ENCODE measurements around the gene PHIP. TPM values are rescaled to one million over a fixed set of nuclear protein-coding genes. Genes with fewer than 3 reads are reported as not detected.

Gene PHIP
- total RNA-seq, 1 experiment from 2014 or later = 29.0 TPM

DNA sequence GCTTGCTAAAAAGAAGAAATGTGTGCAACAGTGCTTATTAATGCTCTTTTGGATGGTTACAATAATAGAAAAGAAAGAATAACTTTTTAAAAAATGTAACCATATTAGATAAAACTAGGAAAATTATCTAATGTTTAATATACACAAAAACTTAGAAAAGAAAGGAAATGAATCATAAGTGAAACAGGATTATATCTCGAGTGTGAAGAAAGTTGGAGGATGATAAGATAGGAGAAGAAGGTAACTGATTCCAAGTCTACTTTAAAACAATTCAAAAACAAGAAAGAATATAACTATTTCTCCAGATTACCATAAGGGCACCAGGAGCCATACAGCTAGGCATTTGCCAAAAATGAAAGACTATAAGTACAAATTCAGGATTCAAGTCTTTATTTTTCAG, 73.0 kb downstream of the PHIP start:
- H4K20me1 ChIP-seq (ENCODE audit: insufficient read depth) = no peaks in the 10 kb centered on the region
- no peak overlapping the region for H3K4me2 ChIP-seq
- ChIA-PET POLR2A (ENCODE audit: unreplicated experiment) (no interaction called here), CTCF (interaction anchor here (0.6 kb wide), 1 partner anchor 56 kb away, joined by 3 read pairs; no protein-coding TSS in a partner anchor)
- H3K4me3 ChIP-seq = no peak overlapping the region
- H3K27ac ChIP-seq = no peak overlapping the region
- BruUV-seq (replicated peaks) = no TSS peak
- no peaks in the 10 kb centered on the region for H3K9me2 ChIP-seq (ENCODE audit: insufficient read depth)
- H3K79me2 ChIP-seq (ENCODE audit: low read depth) = no peaks in the 10 kb centered on the region
- peaks cover 9% of the 10 kb centered on the region; the same call in 1 of the 2 replicates for H3K36me3 ChIP-seq (ENCODE audit: low read depth)
- no peaks in the 10 kb centered on the region for H3F3A ChIP-seq (ENCODE audit: insufficient read depth, low read depth)
- no peaks in the 10 kb centered on the region for H3K4me1 ChIP-seq (replicated peaks; ENCODE audit: insufficient read depth)
- H3K27me3 ChIP-seq (ENCODE audit: insufficient read depth, low read depth) = no peaks in the 10 kb centered on the region
- no peak overlapping the region for H2AFZ ChIP-seq
- H3K9me3 ChIP-seq (ENCODE audit: insufficient read depth, low read depth) = no peaks in the 10 kb centered on the region
- intact Hi-C loops (cut with micrococcal nuclease; ENCODE audit: unreplicated experiment) = no loop called here
- DNase-seq = no peak
- TF ChIP-seq, protein P1, sequence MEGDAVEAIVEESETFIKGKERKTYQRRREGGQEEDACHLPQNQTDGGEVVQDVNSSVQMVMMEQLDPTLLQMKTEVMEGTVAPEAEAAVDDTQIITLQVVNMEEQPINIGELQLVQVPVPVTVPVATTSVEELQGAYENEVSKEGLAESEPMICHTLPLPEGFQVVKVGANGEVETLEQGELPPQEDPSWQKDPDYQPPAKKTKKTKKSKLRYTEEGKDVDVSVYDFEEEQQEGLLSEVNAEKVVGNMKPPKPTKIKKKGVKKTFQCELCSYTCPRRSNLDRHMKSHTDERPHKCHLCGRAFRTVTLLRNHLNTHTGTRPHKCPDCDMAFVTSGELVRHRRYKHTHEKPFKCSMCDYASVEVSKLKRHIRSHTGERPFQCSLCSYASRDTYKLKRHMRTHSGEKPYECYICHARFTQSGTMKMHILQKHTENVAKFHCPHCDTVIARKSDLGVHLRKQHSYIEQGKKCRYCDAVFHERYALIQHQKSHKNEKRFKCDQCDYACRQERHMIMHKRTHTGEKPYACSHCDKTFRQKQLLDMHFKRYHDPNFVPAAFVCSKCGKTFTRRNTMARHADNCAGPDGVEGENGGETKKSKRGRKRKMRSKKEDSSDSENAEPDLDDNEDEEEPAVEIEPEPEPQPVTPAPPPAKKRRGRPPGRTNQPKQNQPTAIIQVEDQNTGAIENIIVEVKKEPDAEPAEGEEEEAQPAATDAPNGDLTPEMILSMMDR (conservative IDR thresholded peaks at IDR 0.05) = no peak
- TF ChIP-seq EZH2 (IDR thresholded peaks at IDR 0.05; ENCODE audit: low read depth) = no peak

DNA sequence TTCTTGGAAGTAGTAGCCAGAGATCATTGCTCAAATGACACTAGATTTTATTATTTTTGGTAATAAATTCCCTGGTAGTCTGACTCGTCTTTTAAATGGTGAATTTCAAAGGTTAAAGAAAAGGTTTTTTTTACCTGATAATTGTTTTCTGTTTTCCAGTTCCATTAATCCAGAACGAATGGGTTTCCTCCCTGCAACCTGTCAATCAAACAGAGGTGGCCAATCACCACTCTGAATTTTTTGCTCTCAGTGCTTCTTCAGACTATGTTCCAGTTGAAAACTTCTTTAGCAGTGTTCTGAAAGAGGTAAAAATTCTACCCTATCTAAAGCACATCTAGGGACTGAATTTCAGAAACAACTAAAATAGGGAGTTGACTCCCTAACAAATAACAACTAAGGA, 73.8 kb downstream of the PHIP start:
- no peaks in the 10 kb centered on the region for H3K79me2 ChIP-seq (ENCODE audit: low read depth)
- H3K4me2 ChIP-seq = no peak overlapping the region
- no peak for DNase-seq
- no peak overlapping the region for H2AFZ ChIP-seq
- H4K20me1 ChIP-seq (ENCODE audit: insufficient read depth) = no peaks in the 10 kb centered on the region
- intact Hi-C loops (cut with micrococcal nuclease; ENCODE audit: unreplicated experiment) = no loop called here
- ChIA-PET CTCF (no interaction called here), POLR2A (ENCODE audit: unreplicated experiment) (no interaction called here)
- H3K9me2 ChIP-seq (ENCODE audit: insufficient read depth) = no peaks in the 10 kb centered on the region
- BruUV-seq (replicated peaks) = no TSS peak
- H3K36me3 ChIP-seq (ENCODE audit: low read depth) = peaks cover 9% of the 10 kb centered on the region; the same call in 1 of the 2 replicates
- no peaks in the 10 kb centered on the region for H3K27me3 ChIP-seq (ENCODE audit: insufficient read depth, low read depth)
- H3K4me3 ChIP-seq = no peak overlapping the region
- no peak overlapping the region for H3K27ac ChIP-seq
- no peaks in the 10 kb centered on the region for H3K9me3 ChIP-seq (ENCODE audit: insufficient read depth, low read depth)
- TF ChIP-seq, protein P1 (conservative IDR thresholded peaks at IDR 0.05) = no peak
- no peak for TF ChIP-seq EZH2 (IDR thresholded peaks at IDR 0.05; ENCODE audit: low read depth)
- no peaks in the 10 kb centered on the region for H3F3A ChIP-seq (ENCODE audit: insufficient read depth, low read depth)
- H3K4me1 ChIP-seq (replicated peaks; ENCODE audit: insufficient read depth) = no peaks in the 10 kb centered on the region

DNA sequence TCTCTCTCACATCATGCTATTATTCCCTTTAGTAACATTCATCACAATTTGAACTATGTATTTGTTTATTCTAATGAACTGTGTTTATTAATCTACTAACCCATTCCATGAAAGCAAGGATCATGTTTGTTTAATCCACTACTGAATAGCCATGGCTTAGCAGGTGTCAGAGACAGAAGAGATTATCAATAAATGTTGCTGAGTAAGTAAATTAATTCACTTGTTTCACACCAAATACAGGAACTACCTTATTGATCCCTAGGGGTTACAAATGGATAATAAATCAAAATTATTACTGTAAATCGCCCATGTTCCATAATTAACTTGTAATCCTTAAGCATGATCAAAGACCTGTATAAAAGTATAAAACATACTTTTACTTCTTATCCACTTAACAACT, 76.6 kb downstream of the PHIP start:
- Histone ChIP-seq H3K4me1 (replicated peaks; ENCODE audit: insufficient read depth) (no peaks in the 10 kb centered on the region), H3K9me2 (ENCODE audit: insufficient read depth) (no peaks in the 10 kb centered on the region), H4K20me1 (ENCODE audit: insufficient read depth) (no peaks in the 10 kb centered on the region), H3K4me2 (no peak overlapping the region), H3K36me3 (ENCODE audit: low read depth) (peaks cover 21% of the 10 kb centered on the region), H3K27ac (no peak overlapping the region), H3F3A (ENCODE audit: insufficient read depth, low read depth) (no peaks in the 10 kb centered on the region), H3K27me3 (ENCODE audit: insufficient read depth, low read depth) (no peaks in the 10 kb centered on the region), H2AFZ (no peak overlapping the region), H3K9me3 (ENCODE audit: insufficient read depth, low read depth) (no peaks in the 10 kb centered on the region), H3K4me3 (no peak overlapping the region), H3K79me2 (ENCODE audit: low read depth) (no peaks in the 10 kb centered on the region)
- ChIA-PET POLR2A (ENCODE audit: unreplicated experiment) (no interaction called here), CTCF (no interaction called here)
- BruUV-seq (replicated peaks) = no TSS peak
- TF ChIP-seq, protein P1 (conservative IDR thresholded peaks at IDR 0.05) = no peak
- no peak for TF ChIP-seq EZH2 (IDR thresholded peaks at IDR 0.05; ENCODE audit: low read depth)
- intact Hi-C loops (cut with micrococcal nuclease; ENCODE audit: unreplicated experiment) = no loop called here
- no peak for DNase-seq

All from PC-9 (cell line).